Glutamatergic neuron (in vitro differentiated cells): ENCODE results near the gene UBAC1. TPM values are rescaled to one million over a fixed set of nuclear protein-coding genes. Genes with fewer than 3 reads are reported as not detected.
A peak's percentile ranks its signal among the peaks of the same experiment; 100 is the strongest.

ENCODE experiments used
- DNase-seq: peaks from one replicate; pipeline ENCODE4 v3.0.0; 2022
- H3K27ac Mint-ChIP-seq: one replicate; pipeline ENCODE4 v1.8.0; 2020; ENCODE audit warnings: mild to moderate bottlenecking, mixed read lengths, inconsistent platforms; ENCODE audit not compliant: unreplicated experiment
- H3K27me3 Mint-ChIP-seq: one replicate; pipeline ENCODE4 v1.8.0; 2020; ENCODE audit warnings: mild to moderate bottlenecking, moderate library complexity, mixed read lengths, inconsistent platforms; ENCODE audit not compliant: unreplicated experiment
- H3K36me3 Mint-ChIP-seq: one replicate; pipeline ENCODE4 v1.8.0; 2020; ENCODE audit warnings: mild to moderate bottlenecking, mixed read lengths, inconsistent platforms; ENCODE audit not compliant: unreplicated experiment
- H3K4me1 Mint-ChIP-seq: one replicate; pipeline ENCODE4 v1.8.0; 2020; ENCODE audit warnings: mild to moderate bottlenecking, low read depth, mixed read lengths, inconsistent platforms; ENCODE audit not compliant: unreplicated experiment
- H3K4me3 Mint-ChIP-seq: one replicate; pipeline ENCODE4 v1.8.0; 2020; ENCODE audit warnings: mild to moderate bottlenecking, mixed read lengths, inconsistent platforms; ENCODE audit not compliant: unreplicated experiment
- H3K9me3 Mint-ChIP-seq: one replicate; pipeline ENCODE4 v1.8.0; 2020; ENCODE audit warnings: mild to moderate bottlenecking, moderate library complexity, mixed read lengths, inconsistent platforms; ENCODE audit not compliant: unreplicated experiment
- total RNA-seq: library from RNA; stranded (reverse); fragmentation: NEBNext Ultra II Directional; extraction: Animal tissue kit (Norgen Biotek cat#: 25700); gene quantifications from one replicate; pipeline ENCODE4 v1.2.1, GENCODE V29; 2021; ENCODE audit not compliant: unreplicated experiment
- TF ChIP-seq, protein P1 (sequence below): fragments of 200-600 bp; sonication (generic); IDR thresholded peaks from one replicate; pipeline ENCODE4 v1.5.0; 2021; ENCODE audit not compliant: partially characterized antibody, unreplicated experiment

Gene UBAC1
- total RNA-seq, 1 donor from 2014 or later, result 48.4 TPM

DNA sequence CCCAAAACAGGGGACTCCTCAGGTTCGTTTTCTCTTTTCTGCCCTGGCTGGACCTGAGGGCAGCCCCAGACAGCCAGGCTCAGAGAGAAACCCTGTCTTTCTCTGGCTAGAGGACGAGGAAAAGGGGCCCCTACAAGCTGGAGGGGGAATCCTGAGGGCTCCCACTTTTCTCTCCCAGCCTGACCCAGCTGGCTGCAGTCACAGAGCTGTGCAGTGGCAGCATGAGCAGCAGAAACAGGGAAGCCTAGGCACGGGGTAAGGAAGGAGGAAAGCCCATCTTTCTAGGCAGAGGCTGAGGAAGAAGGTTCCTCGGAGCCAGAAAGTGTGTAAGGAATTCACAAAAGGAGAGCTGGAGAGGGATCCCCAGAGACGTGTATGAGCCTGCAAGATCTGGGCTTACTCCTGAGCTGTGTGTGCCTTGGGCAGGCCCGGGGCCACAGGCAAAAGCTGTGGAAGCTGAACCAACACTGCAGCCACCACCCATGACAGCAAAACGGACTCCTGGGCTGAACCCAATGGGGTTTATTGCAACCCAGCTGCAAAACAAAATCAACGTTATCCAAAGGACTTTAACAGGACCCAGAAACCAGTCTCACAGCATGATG lies 70.0 kb downstream of the UBAC1 start:
- Mint-ChIP-seq H3K9me3 (peaks cover 14% of the 10 kb centered on the region), H3K27ac (no peak overlapping the region), H3K4me3 (peak overlapping the region; percentile 32), H3K36me3 (peaks cover 8% of the 10 kb centered on the region), H3K27me3 (peaks cover 8% of the 10 kb centered on the region), H3K4me1 (peaks cover 63% of the 10 kb centered on the region)
- TF ChIP-seq, protein P1, sequence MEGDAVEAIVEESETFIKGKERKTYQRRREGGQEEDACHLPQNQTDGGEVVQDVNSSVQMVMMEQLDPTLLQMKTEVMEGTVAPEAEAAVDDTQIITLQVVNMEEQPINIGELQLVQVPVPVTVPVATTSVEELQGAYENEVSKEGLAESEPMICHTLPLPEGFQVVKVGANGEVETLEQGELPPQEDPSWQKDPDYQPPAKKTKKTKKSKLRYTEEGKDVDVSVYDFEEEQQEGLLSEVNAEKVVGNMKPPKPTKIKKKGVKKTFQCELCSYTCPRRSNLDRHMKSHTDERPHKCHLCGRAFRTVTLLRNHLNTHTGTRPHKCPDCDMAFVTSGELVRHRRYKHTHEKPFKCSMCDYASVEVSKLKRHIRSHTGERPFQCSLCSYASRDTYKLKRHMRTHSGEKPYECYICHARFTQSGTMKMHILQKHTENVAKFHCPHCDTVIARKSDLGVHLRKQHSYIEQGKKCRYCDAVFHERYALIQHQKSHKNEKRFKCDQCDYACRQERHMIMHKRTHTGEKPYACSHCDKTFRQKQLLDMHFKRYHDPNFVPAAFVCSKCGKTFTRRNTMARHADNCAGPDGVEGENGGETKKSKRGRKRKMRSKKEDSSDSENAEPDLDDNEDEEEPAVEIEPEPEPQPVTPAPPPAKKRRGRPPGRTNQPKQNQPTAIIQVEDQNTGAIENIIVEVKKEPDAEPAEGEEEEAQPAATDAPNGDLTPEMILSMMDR, result no peak
- no peak for DNase-seq

DNA sequence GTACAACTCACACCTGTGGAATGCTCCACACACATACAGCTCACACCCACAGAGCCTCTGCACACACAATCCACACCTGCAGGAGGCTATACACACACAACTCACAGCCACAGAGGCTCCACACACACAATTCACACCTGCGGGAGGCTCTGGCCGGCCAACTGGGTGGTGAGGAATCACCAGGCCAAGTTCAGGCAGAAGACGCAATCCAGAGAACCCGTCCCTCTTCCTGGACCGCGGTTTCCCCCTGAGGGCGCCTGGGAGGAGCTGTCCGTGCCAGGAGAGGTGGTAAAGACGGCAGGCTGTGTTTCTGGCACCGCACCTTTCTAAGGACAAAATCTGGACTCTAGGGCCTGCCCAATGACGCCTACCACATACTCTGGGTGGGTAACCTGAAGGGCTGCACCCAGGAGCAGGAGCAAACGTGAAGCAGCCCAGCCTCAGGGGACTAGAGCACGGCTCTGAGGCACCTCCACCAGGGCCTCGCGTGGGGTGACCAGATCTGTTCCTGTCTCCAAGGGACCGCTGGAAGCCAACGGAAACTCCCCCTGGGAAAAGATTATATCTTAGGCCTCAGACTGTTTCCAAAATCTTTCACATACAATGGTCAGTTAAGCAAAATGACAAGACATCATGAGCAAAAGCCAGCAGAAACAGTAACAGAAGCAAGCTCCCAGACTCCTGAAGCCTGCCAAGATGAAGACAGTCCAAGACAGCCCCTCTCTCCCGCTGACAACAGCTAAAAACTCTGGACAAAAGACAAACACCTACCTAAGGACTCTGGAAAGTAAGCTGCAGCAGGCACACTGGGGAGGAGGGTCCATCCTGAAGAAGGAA lies 70.8 kb downstream of the UBAC1 start:
- Mint-ChIP-seq H3K27ac (no peak overlapping the region), H3K4me1 (peaks cover 70% of the 10 kb centered on the region), H3K9me3 (peaks cover 14% of the 10 kb centered on the region), H3K27me3 (peaks cover 8% of the 10 kb centered on the region), H3K4me3 (no peak overlapping the region), H3K36me3 (peaks cover 5% of the 10 kb centered on the region)
- DNase-seq, result no peak
- TF ChIP-seq, protein P1, result no peak

DNA sequence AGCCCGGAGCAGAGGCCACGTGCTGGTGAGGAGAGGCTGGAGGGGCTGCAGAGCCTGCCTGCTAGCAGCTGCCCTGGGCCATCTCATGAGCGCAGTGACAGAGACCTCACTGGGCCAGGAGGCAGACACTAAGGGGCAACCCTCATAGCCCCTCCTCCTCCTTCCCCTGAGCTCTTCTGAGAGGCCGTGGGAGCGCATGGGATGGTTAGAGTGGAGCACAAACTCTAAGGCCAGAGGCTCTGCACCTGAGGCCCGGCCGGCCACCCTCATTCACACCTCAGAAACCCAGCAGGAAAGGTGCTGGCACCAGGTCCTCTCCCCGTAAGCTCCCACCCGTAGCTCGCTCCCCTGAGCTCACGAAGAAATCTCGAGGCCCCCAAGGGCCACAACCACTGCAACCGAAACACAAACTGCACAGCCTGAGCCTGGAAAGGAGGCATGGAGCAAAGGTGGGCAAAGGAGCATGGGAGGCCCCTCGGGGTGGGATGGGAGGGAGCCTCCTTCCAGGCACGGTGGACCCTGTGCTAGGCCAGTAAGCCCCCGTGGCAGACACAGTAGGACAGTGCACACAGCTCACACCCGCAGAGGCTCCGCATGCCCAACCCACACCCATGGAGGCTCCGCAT lies 71.5 kb downstream of the UBAC1 start:
- DNase-seq, result no peak
- no peaks in the 10 kb centered on the region for H3K36me3 Mint-ChIP-seq
- H3K27me3 Mint-ChIP-seq, result peaks cover 10% of the 10 kb centered on the region
- peaks cover 14% of the 10 kb centered on the region for H3K9me3 Mint-ChIP-seq
- TF ChIP-seq, protein P1, result no peak
- H3K4me1 Mint-ChIP-seq, result peaks cover 77% of the 10 kb centered on the region
- H3K4me3 Mint-ChIP-seq, result peak overlapping the region; percentile 41
- peak overlapping the region; percentile 59 for H3K27ac Mint-ChIP-seq

DNA sequence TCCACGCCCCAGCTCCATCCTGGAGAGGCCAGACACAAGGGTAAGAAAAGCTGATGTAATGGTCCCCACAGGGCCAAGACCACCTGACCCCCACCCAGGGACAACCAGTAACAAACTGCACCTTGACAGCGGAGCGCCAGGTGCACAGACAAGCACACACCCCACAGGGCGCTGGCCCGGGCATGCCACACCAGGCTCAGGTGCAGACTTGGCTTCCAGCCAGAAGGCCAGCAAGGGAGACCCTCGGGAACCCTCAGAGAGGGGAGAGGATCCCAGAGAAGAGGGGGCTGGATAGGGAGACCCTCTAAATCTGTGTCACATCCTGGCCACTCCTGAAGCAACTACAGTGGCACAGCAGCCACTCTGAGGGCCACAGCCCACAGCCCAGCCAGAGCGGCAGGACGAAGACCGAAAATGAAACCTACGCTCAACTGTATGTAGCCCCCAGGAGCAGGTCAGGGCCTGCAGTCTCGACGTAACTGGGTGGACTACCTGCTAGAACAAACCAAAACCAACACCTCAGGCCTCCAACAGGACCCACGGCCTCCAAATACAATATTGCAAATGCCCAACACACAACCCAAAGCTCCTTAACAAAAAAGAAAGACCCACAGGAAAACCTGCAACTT lies 72.3 kb downstream of the UBAC1 start:
- TF ChIP-seq, protein P1, result no peak
- H3K4me1 Mint-ChIP-seq, result peaks cover 83% of the 10 kb centered on the region
- peaks cover 10% of the 10 kb centered on the region for H3K27me3 Mint-ChIP-seq
- H3K4me3 Mint-ChIP-seq, result peak overlapping the region; percentile 41
- no peaks in the 10 kb centered on the region for H3K36me3 Mint-ChIP-seq
- peaks cover 13% of the 10 kb centered on the region for H3K9me3 Mint-ChIP-seq
- H3K27ac Mint-ChIP-seq, result peak overlapping the region; percentile 80
- no peak for DNase-seq
